ENCODE results near the gene RASA1.
A peak's percentile ranks its signal among the peaks of the same experiment; 100 is the strongest.

Gene RASA1

GRCh38 chr5:87361536-87362213, 94.0 kb downstream of the RASA1 start:
- DNase-seq, result no peak

- DNase-seq, result no peak
These were observed 99.6 kb downstream of the RASA1 start for GRCh38 chr5:87367243-87367642.

- no peak for DNase-seq
These were observed 100.9 kb downstream of the RASA1 start for GRCh38 chr5:87368601-87369000.

- DNase-seq, result no peak
These were observed 101.7 kb downstream of the RASA1 start for GRCh38 chr5:87369431-87369830.

GRCh38 chr5:87372705-87373104, 105.0 kb downstream of the RASA1 start:
- DNase-seq, result no peak

- DNase-seq, result no peak
These were observed 114.5 kb downstream of the RASA1 start for GRCh38 chr5:87382224-87382623.

GRCh38 chr5:87383216-87383615, 115.5 kb downstream of the RASA1 start:
- DNase-seq, result no peak

GRCh38 chr5:87385802-87386201, 118.1 kb downstream of the RASA1 start:
- no peak for DNase-seq

- DNase-seq, result no peak
These were observed 120.4 kb downstream of the RASA1 start for GRCh38 chr5:87388129-87388528.

GRCh38 chr5:87389296-87390034, 121.8 kb downstream of the RASA1 start:
- DNase-seq, result no peak

GRCh38 chr5:87390075-87390474, 122.4 kb downstream of the RASA1 start:
- no peak for DNase-seq

- no peak for DNase-seq
These were observed 123.0 kb downstream of the RASA1 start for GRCh38 chr5:87390576-87391199.

GRCh38 chr5:87392170-87392569, 124.5 kb downstream of the RASA1 start:
- DNase-seq, result no peak

GRCh38 chr5:87392801-87393200, 125.1 kb downstream of the RASA1 start:
- no peak for DNase-seq

GRCh38 chr5:87393331-87393730, 125.6 kb downstream of the RASA1 start:
- DNase-seq, result no peak

- no peak for DNase-seq
These were observed 126.9 kb downstream of the RASA1 start for GRCh38 chr5:87394411-87395165.

- no peak for DNase-seq
These were observed 131.4 kb downstream of the RASA1 start for GRCh38 chr5:87398981-87399614.

GRCh38 chr5:87399720-87400119, 132.0 kb downstream of the RASA1 start:
- DNase-seq, result peak; percentile 22

GRCh38 chr5:87400305-87400899, 132.7 kb downstream of the RASA1 start:
- no peak for DNase-seq

- no peak for DNase-seq
These were observed 133.9 kb downstream of the RASA1 start for GRCh38 chr5:87401626-87402025.

GRCh38 chr5:87403409-87403808, 135.7 kb downstream of the RASA1 start:
- DNase-seq, result no peak

- DNase-seq, result no peak
These were observed 136.2 kb downstream of the RASA1 start for GRCh38 chr5:87403899-87404298.
